Hepatocyte (in vitro differentiated cells): ENCODE data around the gene GRID2IP. TPM values are rescaled to one million over a fixed set of nuclear protein-coding genes. Genes with fewer than 3 reads are reported as not detected.

Experiments used
- DNase-seq: peaks from one replicate; pipeline ENCODE4 v3.0.0-alpha.2; 2016; ENCODE audit warnings: low spot score
- H2AFZ ChIP-seq: fragments of 200-600 bp; sonication (generic); 2 replicates; pipeline ENCODE4 v1.6.0; 2016; ENCODE audit warnings: antibody characterized with exemption, mild to moderate bottlenecking
- H3K27ac ChIP-seq: fragments of 200-600 bp; sonication (generic); 2 replicates; pipeline ENCODE4 v1.5.1; 2016; ENCODE audit warnings: mild to moderate bottlenecking
- H3K27me3 ChIP-seq: fragments of 200-600 bp; sonication (generic); 2 replicates; pipeline ENCODE4 v1.6.1; 2016
- H3K36me3 ChIP-seq: fragments of 200-600 bp; sonication (generic); replicated peaks from 2 replicates; pipeline ENCODE4 v1.5.1; 2016; ENCODE audit warnings: low read depth; ENCODE audit not compliant: insufficient read depth
- H3K4me1 ChIP-seq: fragments of 200-600 bp; sonication (generic); 2 replicates; pipeline ENCODE4 v1.5.1; 2016; ENCODE audit warnings: mild to moderate bottlenecking, moderate library complexity; ENCODE audit not compliant: insufficient read depth
- H3K4me2 ChIP-seq: fragments of 200-600 bp; sonication (generic); 2 replicates; pipeline ENCODE4 v1.6.0; 2016
- H3K4me3 ChIP-seq: fragments of 200-600 bp; sonication (generic); 2 replicates; pipeline ENCODE4 v1.5.1; 2016; ENCODE audit warnings: mild to moderate bottlenecking
- H3K79me2 ChIP-seq: fragments of 200-600 bp; sonication (generic); 2 replicates; pipeline ENCODE4 v1.6.0; 2017; ENCODE audit warnings: mild to moderate bottlenecking
- H3K9me2 ChIP-seq: fragments of 200-600 bp; sonication (generic); replicated peaks from 2 replicates; pipeline ENCODE4 v1.6.0; 2017; ENCODE audit warnings: mild to moderate bottlenecking; ENCODE audit not compliant: insufficient read depth
- H3K9me3 ChIP-seq: fragments of 200-600 bp; sonication (generic); 2 replicates; pipeline ENCODE4 v1.5.1; 2016; ENCODE audit warnings: low read depth, mild to moderate bottlenecking
- H4K20me1 ChIP-seq: fragments of 200-600 bp; sonication (generic); 2 replicates; pipeline ENCODE4 v1.6.0; 2016; ENCODE audit warnings: mild to moderate bottlenecking; ENCODE audit not compliant: insufficient read depth, poor library complexity, severe bottlenecking
- EZH2 ChIP-seq: fragments of 200-600 bp; sonication (generic); IDR thresholded peaks from 2 replicates; pipeline ENCODE4 v1.6.1; 2016; ENCODE audit warnings: antibody characterized with exemption, mild to moderate bottlenecking, borderline replicate concordance
- EZH2phosphoT487 ChIP-seq: fragments of 200-600 bp; sonication (generic); IDR thresholded peaks from one replicate; pipeline ENCODE4 v1.6.1; 2018; ENCODE audit warnings: antibody characterized with exemption, mild to moderate bottlenecking, low read depth, moderate library complexity; ENCODE audit not compliant: unreplicated experiment, severe bottlenecking
- WGBS: methylation state at CpG from one replicate; pipeline ENCODE4 v1.1.6; 2016; ENCODE audit warnings: low lambda C conversion rate; ENCODE audit errors: missing lambda C conversion rate; 5-methylcytosine and 5-hydroxymethylcytosine counted together
- polyA plus RNA-seq: library from polyadenylated mRNA; unstranded; fragments of >200 nt; fragmentation: Nextera tagmentation; extraction: Ambion mirVana; gene quantifications from 2 replicates; pipeline ENCODE4 v1.2.1, GENCODE V29; 2016
- total RNA-seq: library from RNA; depleted of rRNA; stranded (reverse); fragments of >200 nt; gene quantifications from 2 replicates; pipeline ENCODE4 v1.2.3, GENCODE V29; 2014
- TF ChIP-seq, protein P1 (sequence below): fragments of 200-600 bp; sonication (generic); IDR thresholded peaks from 2 replicates; pipeline ENCODE4 v1.5.1; 2016; ENCODE audit warnings: antibody characterized with exemption, mild to moderate bottlenecking; ENCODE audit not compliant: poor library complexity

GRID2IP gene
- total and polyA plus RNA-seq, 2 experiments from 2014 or later: 0.25 to 0.73 TPM

DNA sequence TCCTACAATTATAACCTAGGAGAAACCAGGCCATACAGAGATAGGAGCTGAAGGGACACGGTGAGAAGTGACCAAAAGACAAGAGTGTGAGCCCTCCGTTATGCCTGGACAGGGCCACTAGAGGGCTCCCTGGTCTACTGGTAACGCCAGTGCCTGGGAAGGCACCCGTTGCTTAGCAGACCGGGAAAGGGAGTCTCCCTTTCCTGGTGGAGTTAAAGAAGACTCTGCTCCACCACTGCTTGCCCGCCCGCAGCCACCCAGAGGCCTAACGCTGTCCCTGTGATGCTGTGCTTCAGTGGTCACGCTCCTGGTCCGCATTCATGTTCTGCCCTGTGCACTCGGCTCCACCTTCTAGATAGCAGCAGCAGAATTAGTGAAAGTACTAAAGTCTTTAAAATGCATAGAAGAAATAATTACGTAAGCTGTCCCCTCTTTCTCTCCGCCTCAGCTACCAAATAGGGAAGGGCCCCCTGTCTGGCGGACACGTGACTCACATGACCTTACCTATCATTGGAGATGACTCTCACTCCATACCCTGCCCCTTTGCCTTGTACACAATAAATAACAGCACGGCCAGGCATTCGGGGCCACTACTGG, 34.8 kb downstream of the GRID2IP start:
- no peaks in the 10 kb centered on the region for H4K20me1 ChIP-seq
- H3K4me3 ChIP-seq: no peak overlapping the region

DNA sequence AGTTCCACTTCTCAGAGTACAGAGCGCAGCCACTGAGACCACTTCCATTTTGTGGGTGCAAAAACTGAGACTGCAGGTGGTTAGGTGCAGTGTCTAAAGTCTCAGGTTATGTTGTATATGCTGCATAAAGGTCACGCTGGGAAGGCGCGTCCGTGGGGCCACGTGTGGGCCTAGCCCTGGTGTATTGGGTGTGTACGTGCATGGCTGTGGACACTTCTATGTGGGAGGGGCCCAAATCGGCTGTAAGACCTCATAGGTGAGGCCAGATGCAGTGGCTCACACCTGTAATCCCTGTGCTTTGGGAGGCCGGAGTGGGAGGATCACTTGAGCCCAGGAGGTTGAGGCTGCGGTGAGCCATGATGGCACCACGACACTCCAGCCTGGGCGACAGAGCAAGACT, 37.7 kb downstream of the GRID2IP start:
- no peak overlapping the region for H3K4me2 ChIP-seq
- H3K9me3 ChIP-seq: no peaks in the 10 kb centered on the region
- H3K4me1 ChIP-seq: no peaks in the 10 kb centered on the region
- no peaks in the 10 kb centered on the region for H4K20me1 ChIP-seq
- no peak for TF ChIP-seq EZH2phosphoT487
- TF ChIP-seq EZH2: no peak
- TF ChIP-seq, protein P1, sequence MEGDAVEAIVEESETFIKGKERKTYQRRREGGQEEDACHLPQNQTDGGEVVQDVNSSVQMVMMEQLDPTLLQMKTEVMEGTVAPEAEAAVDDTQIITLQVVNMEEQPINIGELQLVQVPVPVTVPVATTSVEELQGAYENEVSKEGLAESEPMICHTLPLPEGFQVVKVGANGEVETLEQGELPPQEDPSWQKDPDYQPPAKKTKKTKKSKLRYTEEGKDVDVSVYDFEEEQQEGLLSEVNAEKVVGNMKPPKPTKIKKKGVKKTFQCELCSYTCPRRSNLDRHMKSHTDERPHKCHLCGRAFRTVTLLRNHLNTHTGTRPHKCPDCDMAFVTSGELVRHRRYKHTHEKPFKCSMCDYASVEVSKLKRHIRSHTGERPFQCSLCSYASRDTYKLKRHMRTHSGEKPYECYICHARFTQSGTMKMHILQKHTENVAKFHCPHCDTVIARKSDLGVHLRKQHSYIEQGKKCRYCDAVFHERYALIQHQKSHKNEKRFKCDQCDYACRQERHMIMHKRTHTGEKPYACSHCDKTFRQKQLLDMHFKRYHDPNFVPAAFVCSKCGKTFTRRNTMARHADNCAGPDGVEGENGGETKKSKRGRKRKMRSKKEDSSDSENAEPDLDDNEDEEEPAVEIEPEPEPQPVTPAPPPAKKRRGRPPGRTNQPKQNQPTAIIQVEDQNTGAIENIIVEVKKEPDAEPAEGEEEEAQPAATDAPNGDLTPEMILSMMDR: no peak
- no peak overlapping the region for H2AFZ ChIP-seq
- H3K4me3 ChIP-seq: no peak overlapping the region
- no peaks in the 10 kb centered on the region for H3K79me2 ChIP-seq
- H3K36me3 ChIP-seq: no peaks in the 10 kb centered on the region
- 89% methylated on average over 9 of the region's 12 CpGs for WGBS
- H3K27ac ChIP-seq: no peak overlapping the region
- H3K27me3 ChIP-seq: no peaks in the 10 kb centered on the region
- H3K9me2 ChIP-seq: no peaks in the 10 kb centered on the region
- no peak for DNase-seq

More for the DNA sequence above, 34.8 kb downstream of the GRID2IP start:
- no peak overlapping the region for H3K27ac ChIP-seq
- 25% methylated on average over 17 of the region's 17 CpGs for WGBS
- H3K27me3 ChIP-seq: no peaks in the 10 kb centered on the region
- TF ChIP-seq EZH2 (no peak), EZH2phosphoT487 (no peak)
- TF ChIP-seq, protein P1: peak; percentile 72
- H2AFZ ChIP-seq: peak overlapping the region; percentile 57
- H3K36me3 ChIP-seq: no peaks in the 10 kb centered on the region
- H3K79me2 ChIP-seq: no peaks in the 10 kb centered on the region
- peak overlapping the region; percentile 52 for H3K4me2 ChIP-seq
- H3K9me2 ChIP-seq: no peaks in the 10 kb centered on the region
- H3K9me3 ChIP-seq: no peaks in the 10 kb centered on the region
- DNase-seq: peak; percentile 93
- no peaks in the 10 kb centered on the region for H3K4me1 ChIP-seq

DNA sequence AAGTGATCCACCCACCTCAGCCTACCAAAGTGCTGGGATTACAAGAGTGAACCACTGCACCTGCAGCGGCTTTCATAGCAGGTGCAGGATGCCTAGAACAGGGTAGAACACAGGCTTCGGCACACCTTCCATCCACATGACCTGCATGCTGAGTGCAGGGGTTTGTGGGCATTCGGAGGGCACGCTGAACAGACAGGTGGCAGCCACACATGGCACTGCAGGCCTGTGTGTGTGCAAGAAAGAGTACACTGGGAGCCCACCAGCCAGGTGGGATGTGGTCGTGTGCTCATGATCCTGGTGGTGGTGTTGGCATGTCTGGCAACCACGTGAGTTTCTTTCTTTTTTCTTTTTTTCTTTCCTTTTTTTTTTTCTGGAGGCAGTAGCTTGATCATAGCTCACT, 38.4 kb downstream of the GRID2IP start:
- H3K27ac ChIP-seq: no peak overlapping the region
- 92% methylated on average over 6 of the region's 6 CpGs for WGBS

More for the DNA sequence above, 38.4 kb downstream of the GRID2IP start:
- TF ChIP-seq, protein P1: no peak
- TF ChIP-seq EZH2phosphoT487 (no peak), EZH2 (no peak)
- H3K4me3 ChIP-seq: no peak overlapping the region
- DNase-seq: no peak
- no peak overlapping the region for H2AFZ ChIP-seq
- no peaks in the 10 kb centered on the region for H3K79me2 ChIP-seq
- H3K9me2 ChIP-seq: no peaks in the 10 kb centered on the region
- H3K36me3 ChIP-seq: no peaks in the 10 kb centered on the region
- H4K20me1 ChIP-seq: no peaks in the 10 kb centered on the region
- no peaks in the 10 kb centered on the region for H3K9me3 ChIP-seq
- no peak overlapping the region for H3K4me2 ChIP-seq
- no peaks in the 10 kb centered on the region for H3K4me1 ChIP-seq
- H3K27me3 ChIP-seq: no peaks in the 10 kb centered on the region
